ENCODE measurements around the gene FAXC. TPM values are rescaled to one million over a fixed set of nuclear protein-coding genes. Genes with fewer than 3 reads are reported as not detected.
"Not testable (repeated sequence)": the region's sequence is repeated elsewhere in the genome, so short reads cannot be mapped to it uniquely, and the experiment has no call there.

The FAXC gene
- total RNA-seq, 1 experiment from 2014 or later: 12.9 TPM

DNA sequence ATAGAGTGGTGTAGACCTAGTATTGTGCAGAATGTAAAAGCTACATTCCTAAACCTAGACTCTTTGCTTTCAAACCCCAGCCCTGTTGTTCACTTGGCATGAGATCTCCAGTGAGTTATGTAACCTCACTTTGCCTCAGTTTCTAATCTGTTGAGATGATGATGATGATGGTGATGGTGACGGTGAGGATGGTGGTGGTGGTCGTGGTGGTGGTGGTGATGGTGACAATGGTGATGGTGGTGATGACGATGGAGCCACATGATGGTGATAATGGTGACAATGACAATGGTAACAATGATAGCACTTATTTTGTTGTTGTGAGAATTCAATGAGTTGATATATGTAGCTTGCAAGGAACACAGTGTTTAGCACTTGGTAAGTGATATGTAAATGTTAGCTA, 80.3 kb downstream of the FAXC start (continued):
- TF ChIP-seq, protein P1, sequence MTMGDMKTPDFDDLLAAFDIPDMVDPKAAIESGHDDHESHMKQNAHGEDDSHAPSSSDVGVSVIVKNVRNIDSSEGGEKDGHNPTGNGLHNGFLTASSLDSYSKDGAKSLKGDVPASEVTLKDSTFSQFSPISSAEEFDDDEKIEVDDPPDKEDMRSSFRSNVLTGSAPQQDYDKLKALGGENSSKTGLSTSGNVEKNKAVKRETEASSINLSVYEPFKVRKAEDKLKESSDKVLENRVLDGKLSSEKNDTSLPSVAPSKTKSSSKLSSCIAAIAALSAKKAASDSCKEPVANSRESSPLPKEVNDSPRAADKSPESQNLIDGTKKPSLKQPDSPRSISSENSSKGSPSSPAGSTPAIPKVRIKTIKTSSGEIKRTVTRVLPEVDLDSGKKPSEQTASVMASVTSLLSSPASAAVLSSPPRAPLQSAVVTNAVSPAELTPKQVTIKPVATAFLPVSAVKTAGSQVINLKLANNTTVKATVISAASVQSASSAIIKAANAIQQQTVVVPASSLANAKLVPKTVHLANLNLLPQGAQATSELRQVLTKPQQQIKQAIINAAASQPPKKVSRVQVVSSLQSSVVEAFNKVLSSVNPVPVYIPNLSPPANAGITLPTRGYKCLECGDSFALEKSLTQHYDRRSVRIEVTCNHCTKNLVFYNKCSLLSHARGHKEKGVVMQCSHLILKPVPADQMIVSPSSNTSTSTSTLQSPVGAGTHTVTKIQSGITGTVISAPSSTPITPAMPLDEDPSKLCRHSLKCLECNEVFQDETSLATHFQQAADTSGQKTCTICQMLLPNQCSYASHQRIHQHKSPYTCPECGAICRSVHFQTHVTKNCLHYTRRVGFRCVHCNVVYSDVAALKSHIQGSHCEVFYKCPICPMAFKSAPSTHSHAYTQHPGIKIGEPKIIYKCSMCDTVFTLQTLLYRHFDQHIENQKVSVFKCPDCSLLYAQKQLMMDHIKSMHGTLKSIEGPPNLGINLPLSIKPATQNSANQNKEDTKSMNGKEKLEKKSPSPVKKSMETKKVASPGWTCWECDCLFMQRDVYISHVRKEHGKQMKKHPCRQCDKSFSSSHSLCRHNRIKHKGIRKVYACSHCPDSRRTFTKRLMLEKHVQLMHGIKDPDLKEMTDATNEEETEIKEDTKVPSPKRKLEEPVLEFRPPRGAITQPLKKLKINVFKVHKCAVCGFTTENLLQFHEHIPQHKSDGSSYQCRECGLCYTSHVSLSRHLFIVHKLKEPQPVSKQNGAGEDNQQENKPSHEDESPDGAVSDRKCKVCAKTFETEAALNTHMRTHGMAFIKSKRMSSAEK (CRISPR knock-in tag; IDR thresholded peaks at IDR 0.05; ENCODE audit: borderline replicate concordance): no peak
- TF ChIP-seq ZNF219 (CRISPR knock-in tag; IDR thresholded peaks at IDR 0.05; ENCODE audit: borderline replicate concordance): no peak
- TF ChIP-seq ZMAT4 (CRISPR knock-in tag; IDR thresholded peaks at IDR 0.05): no peak

GRCh38 chr6:99266996-99267395, 82.5 kb downstream of the FAXC start:
- Mint-ChIP-seq H3K36me3 (peaks cover 12% of the 10 kb centered on the region), H3K27me3 (ENCODE audit: low read depth) (peaks cover 29% of the 10 kb centered on the region), H3K4me1 (peaks cover 23% of the 10 kb centered on the region), H3K9me3 (peaks cover 23% of the 10 kb centered on the region)
- H3K4me3 Mint-ChIP-seq; POLR2A ChIA-PET; ATAC-seq; CTCF ChIA-PET; DNase-seq (ENCODE audit: low spot score); H3K27ac Mint-ChIP-seq: not testable (repeated sequence)

- H3K4me1 Mint-ChIP-seq: peaks cover 21% of the 10 kb centered on the region
- H3K27ac Mint-ChIP-seq; POLR2A ChIA-PET; CTCF ChIA-PET; H3K4me3 Mint-ChIP-seq; ATAC-seq; DNase-seq (ENCODE audit: low spot score): not testable (repeated sequence)
- peaks cover 15% of the 10 kb centered on the region for H3K36me3 Mint-ChIP-seq
- H3K27me3 Mint-ChIP-seq (ENCODE audit: low read depth): peaks cover 27% of the 10 kb centered on the region
- H3K9me3 Mint-ChIP-seq: peaks cover 30% of the 10 kb centered on the region
These were observed 84.0 kb downstream of the FAXC start for GRCh38 chr6:99265447-99265846.

DNA sequence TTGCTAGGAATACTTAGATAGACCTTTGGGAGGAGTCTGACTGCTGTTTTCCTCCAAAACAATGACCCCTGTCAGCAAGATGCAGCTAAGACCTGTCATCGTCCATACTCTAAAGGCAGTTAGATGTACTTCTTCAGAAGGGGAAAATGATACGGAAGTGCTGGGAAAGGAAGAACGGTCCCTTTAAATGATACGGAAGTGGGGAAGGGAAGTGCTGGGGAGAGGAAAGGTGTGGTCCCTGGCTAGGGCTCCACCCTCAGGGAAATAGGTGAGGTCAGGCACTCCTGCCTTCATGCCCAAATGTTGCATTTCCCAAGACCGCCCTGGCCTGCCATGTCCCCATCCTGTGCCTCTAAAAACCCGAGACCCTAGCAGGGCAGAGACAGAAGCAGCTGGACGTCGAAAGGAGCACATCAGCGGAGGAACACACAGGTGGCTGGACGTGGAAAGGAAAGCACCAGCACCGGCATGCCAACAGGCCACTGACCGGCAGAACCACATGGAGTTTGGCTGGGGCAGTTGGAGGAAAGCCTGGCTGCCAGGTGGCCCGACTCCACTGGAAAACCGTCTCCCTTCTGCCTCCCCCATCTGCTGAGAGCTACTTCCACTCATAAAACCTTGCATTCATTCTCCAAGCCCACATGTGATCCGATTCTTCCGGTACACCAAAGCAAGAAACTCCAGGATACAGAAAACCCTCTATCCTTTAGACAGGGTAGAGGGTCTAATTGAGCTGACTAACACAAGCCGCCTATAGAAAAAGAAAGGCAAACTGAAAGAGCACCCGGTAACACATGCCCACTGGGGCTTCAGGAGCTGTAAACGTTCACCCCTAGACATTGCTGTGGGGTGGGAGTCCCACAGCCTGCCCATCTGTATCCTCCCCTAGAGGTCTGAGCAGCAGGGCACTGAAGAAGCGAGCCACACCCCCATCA, 94.6 kb downstream of the FAXC start:
- ChIA-PET POLR2A (no interaction called here), CTCF (interaction anchor here (0.5 to 1.9 kb wide), 2 partner anchors 13 to 30 kb away, joined by 3 to 7 read pairs; no protein-coding TSS in a partner anchor)
- no peaks in the 10 kb centered on the region for H3K36me3 Mint-ChIP-seq
- ATAC-seq: no peak
- no peak overlapping the region for H3K4me3 Mint-ChIP-seq
- H3K4me1 Mint-ChIP-seq: no peaks in the 10 kb centered on the region; the same call in 1 of the 2 replicates
- H3K27me3 Mint-ChIP-seq (ENCODE audit: low read depth): peaks cover 3% of the 10 kb centered on the region
- no peak for DNase-seq (ENCODE audit: low spot score)
- peaks cover 7% of the 10 kb centered on the region for H3K9me3 Mint-ChIP-seq
- no peak overlapping the region for H3K27ac Mint-ChIP-seq
- TF ChIP-seq ZNF263 (CRISPR knock-in tag; IDR thresholded peaks at IDR 0.05; ENCODE audit: low read depth): no peak
- TF ChIP-seq ELF4 (CRISPR knock-in tag; IDR thresholded peaks at IDR 0.05; ENCODE audit: low read depth): no peak
- no peak for TF ChIP-seq TP53 (CRISPR knock-in tag; IDR thresholded peaks at IDR 0.05)
- no peak for TF ChIP-seq NFE2L1 (CRISPR knock-in tag; IDR thresholded peaks at IDR 0.05)
- no peak for TF ChIP-seq ARID4B (CRISPR knock-in tag; IDR thresholded peaks at IDR 0.05; ENCODE audit: borderline replicate concordance)
- TF ChIP-seq MYBL2 (CRISPR knock-in tag; IDR thresholded peaks at IDR 0.05): no peak
- TF ChIP-seq JUN (CRISPR knock-in tag; IDR thresholded peaks at IDR 0.05): no peak
- TF ChIP-seq NR3C1 (CRISPR knock-in tag; conservative IDR thresholded peaks at IDR 0.05; ENCODE audit: low read depth): no peak
- TF ChIP-seq, protein P2, sequence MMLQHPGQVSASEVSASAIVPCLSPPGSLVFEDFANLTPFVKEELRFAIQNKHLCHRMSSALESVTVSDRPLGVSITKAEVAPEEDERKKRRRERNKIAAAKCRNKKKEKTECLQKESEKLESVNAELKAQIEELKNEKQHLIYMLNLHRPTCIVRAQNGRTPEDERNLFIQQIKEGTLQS (CRISPR knock-in tag; conservative IDR thresholded peaks at IDR 0.05): no peak
- TF ChIP-seq, protein P3, sequence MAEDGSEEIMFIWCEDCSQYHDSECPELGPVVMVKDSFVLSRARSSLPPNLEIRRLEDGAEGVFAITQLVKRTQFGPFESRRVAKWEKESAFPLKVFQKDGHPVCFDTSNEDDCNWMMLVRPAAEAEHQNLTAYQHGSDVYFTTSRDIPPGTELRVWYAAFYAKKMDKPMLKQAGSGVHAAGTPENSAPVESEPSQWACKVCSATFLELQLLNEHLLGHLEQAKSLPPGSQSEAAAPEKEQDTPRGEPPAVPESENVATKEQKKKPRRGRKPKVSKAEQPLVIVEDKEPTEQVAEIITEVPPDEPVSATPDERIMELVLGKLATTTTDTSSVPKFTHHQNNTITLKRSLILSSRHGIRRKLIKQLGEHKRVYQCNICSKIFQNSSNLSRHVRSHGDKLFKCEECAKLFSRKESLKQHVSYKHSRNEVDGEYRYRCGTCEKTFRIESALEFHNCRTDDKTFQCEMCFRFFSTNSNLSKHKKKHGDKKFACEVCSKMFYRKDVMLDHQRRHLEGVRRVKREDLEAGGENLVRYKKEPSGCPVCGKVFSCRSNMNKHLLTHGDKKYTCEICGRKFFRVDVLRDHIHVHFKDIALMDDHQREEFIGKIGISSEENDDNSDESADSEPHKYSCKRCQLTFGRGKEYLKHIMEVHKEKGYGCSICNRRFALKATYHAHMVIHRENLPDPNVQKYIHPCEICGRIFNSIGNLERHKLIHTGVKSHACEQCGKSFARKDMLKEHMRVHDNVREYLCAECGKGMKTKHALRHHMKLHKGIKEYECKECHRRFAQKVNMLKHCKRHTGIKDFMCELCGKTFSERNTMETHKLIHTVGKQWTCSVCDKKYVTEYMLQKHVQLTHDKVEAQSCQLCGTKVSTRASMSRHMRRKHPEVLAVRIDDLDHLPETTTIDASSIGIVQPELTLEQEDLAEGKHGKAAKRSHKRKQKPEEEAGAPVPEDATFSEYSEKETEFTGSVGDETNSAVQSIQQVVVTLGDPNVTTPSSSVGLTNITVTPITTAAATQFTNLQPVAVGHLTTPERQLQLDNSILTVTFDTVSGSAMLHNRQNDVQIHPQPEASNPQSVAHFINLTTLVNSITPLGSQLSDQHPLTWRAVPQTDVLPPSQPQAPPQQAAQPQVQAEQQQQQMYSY (CRISPR knock-in tag; IDR thresholded peaks at IDR 0.05): no peak
- no peak for TF ChIP-seq RELA (CRISPR knock-in tag; IDR thresholded peaks at IDR 0.05; ENCODE audit: borderline replicate concordance)
- no peak for TF ChIP-seq RORB (CRISPR knock-in tag; IDR thresholded peaks at IDR 0.05)
